ENCODE results near the gene TSPAN8.

TSPAN8 gene

DNA sequence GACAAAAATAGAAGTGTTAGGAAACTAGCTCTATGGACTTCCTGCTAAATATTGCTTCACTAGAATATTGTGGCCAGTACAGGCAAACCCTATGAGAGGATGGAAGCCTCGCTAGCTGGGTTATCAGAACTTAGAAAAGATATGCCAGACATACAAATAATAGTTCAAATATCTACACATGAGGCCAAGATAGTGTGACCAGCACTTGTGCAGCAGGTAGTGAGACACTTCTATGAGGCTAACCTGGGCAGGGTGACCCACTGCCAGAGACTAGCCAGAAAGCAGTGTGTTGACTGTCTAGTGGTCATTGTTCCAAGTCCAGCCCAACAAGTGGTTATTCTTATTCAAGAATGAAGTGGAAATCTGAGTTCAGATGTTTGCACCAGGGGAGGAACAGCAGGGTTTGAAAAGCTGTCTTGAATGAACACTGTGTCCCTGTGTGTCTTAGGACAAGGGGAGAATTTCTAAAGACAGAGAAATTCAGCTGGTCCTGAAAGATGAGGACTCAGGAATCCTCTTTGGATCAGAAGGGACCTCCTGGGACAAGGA lies 16.3 kb downstream of the TSPAN8 start:
- Histone ChIP-seq H3K4me3 (ENCODE audit: low read depth, low read length) (no peak overlapping the region), H3K9me3 (ENCODE audit: control insufficient read depth, insufficient read depth, low read depth, low read length) (no peaks in the 10 kb centered on the region), H3K4me1 (ENCODE audit: control insufficient read depth, insufficient read depth, low read length) (no peaks in the 10 kb centered on the region; the same call in 1 of the 2 replicates), H3K27ac (ENCODE audit: extremely low read depth, low read depth, low read length) (no peak overlapping the region), H3K36me3 (ENCODE audit: control insufficient read depth in 2 of 2, insufficient read depth in 1 of 2, low read length in 2 of 2) (no peaks in the 10 kb centered on the region)
- ChIA-PET POLR2A (no interaction called here), CTCF (interaction anchor here (0.6 to 0.8 kb wide), 2 partner anchors 76 to 169 kb away, joined by 3 to 4 read pairs; no protein-coding TSS in a partner anchor)
- TF ChIP-seq ZSCAN23 (tag by site-specific recombination; IDR thresholded peaks at IDR 0.05) (no peak), ZNF664 (tag by site-specific recombination; IDR thresholded peaks at IDR 0.05) (no peak), ZNF561 (tag by site-specific recombination; IDR thresholded peaks at IDR 0.05; ENCODE audit: borderline replicate concordance) (no peak), ZNF623 (tag by site-specific recombination; IDR thresholded peaks at IDR 0.05) (no peak), ZNF155 (tag by site-specific recombination; IDR thresholded peaks at IDR 0.05) (no peak)
- TF ChIP-seq, protein P1, sequence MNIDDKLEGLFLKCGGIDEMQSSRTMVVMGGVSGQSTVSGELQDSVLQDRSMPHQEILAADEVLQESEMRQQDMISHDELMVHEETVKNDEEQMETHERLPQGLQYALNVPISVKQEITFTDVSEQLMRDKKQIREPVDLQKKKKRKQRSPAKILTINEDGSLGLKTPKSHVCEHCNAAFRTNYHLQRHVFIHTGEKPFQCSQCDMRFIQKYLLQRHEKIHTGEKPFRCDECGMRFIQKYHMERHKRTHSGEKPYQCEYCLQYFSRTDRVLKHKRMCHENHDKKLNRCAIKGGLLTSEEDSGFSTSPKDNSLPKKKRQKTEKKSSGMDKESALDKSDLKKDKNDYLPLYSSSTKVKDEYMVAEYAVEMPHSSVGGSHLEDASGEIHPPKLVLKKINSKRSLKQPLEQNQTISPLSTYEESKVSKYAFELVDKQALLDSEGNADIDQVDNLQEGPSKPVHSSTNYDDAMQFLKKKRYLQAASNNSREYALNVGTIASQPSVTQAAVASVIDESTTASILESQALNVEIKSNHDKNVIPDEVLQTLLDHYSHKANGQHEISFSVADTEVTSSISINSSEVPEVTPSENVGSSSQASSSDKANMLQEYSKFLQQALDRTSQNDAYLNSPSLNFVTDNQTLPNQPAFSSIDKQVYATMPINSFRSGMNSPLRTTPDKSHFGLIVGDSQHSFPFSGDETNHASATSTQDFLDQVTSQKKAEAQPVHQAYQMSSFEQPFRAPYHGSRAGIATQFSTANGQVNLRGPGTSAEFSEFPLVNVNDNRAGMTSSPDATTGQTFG (tag by site-specific recombination; IDR thresholded peaks at IDR 0.05; ENCODE audit: borderline replicate concordance): no peak
- TF ChIP-seq, protein P2, sequence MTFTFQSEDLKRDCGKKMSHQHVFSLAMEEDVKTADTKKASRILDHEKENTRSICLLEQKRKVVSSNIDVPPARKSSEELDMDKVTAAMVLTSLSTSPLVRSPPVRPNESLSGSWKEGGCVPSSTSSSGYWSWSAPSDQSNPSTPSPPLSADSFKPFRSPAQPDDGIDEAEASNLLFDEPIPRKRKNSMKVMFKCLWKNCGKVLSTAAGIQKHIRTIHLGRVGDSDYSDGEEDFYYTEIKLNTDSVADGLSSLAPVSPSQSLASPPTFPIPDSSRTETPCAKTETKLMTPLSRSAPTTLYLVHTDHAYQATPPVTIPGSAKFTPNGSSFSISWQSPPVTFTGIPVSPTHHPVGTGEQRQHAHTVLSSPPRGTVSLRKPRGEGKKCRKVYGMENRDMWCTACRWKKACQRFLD (tag by site-specific recombination; IDR thresholded peaks at IDR 0.05): no peak
- TF ChIP-seq, protein P3, sequence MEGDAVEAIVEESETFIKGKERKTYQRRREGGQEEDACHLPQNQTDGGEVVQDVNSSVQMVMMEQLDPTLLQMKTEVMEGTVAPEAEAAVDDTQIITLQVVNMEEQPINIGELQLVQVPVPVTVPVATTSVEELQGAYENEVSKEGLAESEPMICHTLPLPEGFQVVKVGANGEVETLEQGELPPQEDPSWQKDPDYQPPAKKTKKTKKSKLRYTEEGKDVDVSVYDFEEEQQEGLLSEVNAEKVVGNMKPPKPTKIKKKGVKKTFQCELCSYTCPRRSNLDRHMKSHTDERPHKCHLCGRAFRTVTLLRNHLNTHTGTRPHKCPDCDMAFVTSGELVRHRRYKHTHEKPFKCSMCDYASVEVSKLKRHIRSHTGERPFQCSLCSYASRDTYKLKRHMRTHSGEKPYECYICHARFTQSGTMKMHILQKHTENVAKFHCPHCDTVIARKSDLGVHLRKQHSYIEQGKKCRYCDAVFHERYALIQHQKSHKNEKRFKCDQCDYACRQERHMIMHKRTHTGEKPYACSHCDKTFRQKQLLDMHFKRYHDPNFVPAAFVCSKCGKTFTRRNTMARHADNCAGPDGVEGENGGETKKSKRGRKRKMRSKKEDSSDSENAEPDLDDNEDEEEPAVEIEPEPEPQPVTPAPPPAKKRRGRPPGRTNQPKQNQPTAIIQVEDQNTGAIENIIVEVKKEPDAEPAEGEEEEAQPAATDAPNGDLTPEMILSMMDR (tag by site-specific recombination; IDR thresholded peaks at IDR 0.05): no peak

DNA sequence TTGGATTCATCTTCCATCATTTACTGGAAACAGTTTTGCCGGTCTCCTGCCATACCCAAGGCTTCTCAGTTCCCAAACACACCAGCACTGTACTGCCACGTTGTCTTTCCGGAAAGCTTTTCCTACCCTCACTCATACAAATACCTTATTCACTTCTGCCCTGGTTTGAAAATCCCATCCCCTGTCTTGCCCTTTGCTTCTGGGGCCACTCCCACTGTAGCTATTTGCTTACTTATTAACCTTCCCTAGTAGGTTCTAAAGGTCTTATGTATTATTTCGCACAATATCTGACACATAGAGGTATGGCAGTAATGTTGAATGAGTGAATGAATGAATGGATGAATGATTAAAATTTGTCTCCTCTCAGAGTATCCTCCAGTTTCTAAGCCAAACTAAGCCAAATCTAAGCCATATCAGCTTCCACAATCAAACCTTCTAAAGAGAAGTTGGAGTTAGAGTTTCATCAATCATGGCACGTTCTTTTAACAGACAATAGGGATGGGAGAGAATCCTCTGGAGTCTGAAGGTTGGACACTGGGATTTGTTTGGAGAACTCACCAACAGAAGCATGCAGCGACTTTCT lies 18.6 kb downstream of the TSPAN8 start:
- POLR2A ChIA-PET: no interaction called here
- TF ChIP-seq ZNF292 (tag by site-specific recombination; IDR thresholded peaks at IDR 0.05; ENCODE audit: borderline replicate concordance, low read depth) (no peak), SP2 (tag by site-specific recombination; IDR thresholded peaks at IDR 0.05) (no peak), ZEB2 (tag by site-specific recombination; IDR thresholded peaks at IDR 0.05) (no peak), YY2 (tag by site-specific recombination; IDR thresholded peaks at IDR 0.05) (no peak), ZNF23 (tag by site-specific recombination; IDR thresholded peaks at IDR 0.05; ENCODE audit: borderline replicate concordance) (no peak), ZNF555 (tag by site-specific recombination; conservative IDR thresholded peaks at IDR 0.05) (no peak), ZNF621 (tag by site-specific recombination; IDR thresholded peaks at IDR 0.05) (no peak), GLI4 (tag by site-specific recombination; IDR thresholded peaks at IDR 0.05) (no peak), ZNF174 (tag by site-specific recombination; IDR thresholded peaks at IDR 0.05) (no peak), ZNF610 (tag by site-specific recombination; IDR thresholded peaks at IDR 0.05; ENCODE audit: borderline replicate concordance) (no peak), ZIC2 (tag by site-specific recombination; IDR thresholded peaks at IDR 0.05) (no peak)
- TF ChIP-seq, protein P4, sequence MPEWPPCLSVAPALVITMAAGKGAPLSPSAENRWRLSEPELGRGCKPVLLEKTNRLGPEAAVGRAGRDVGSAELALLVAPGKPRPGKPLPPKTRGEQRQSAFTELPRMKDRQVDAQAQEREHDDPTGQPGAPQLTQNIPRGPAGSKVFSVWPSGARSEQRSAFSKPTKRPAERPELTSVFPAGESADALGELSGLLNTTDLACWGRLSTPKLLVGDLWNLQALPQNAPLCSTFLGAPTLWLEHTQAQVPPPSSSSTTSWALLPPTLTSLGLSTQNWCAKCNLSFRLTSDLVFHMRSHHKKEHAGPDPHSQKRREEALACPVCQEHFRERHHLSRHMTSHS (tag by site-specific recombination; IDR thresholded peaks at IDR 0.05): no peak
- TF ChIP-seq, protein P5, sequence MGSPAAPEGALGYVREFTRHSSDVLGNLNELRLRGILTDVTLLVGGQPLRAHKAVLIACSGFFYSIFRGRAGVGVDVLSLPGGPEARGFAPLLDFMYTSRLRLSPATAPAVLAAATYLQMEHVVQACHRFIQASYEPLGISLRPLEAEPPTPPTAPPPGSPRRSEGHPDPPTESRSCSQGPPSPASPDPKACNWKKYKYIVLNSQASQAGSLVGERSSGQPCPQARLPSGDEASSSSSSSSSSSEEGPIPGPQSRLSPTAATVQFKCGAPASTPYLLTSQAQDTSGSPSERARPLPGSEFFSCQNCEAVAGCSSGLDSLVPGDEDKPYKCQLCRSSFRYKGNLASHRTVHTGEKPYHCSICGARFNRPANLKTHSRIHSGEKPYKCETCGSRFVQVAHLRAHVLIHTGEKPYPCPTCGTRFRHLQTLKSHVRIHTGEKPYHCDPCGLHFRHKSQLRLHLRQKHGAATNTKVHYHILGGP (tag by site-specific recombination; IDR thresholded peaks at IDR 0.05): no peak
- Histone ChIP-seq H3K9me3 (ENCODE audit: control insufficient read depth, insufficient read depth, low read depth, low read length) (no peaks in the 10 kb centered on the region), H3K4me3 (ENCODE audit: low read depth, low read length) (no peak overlapping the region), H3K36me3 (ENCODE audit: control insufficient read depth in 2 of 2, insufficient read depth in 1 of 2, low read length in 2 of 2) (no peaks in the 10 kb centered on the region), H3K27ac (ENCODE audit: extremely low read depth, low read depth, low read length) (no peak overlapping the region), H3K4me1 (ENCODE audit: control insufficient read depth, insufficient read depth, low read length) (peaks cover 7% of the 10 kb centered on the region)
- CTCF ChIA-PET: no interaction called here

Measured in HEK293 (cell line).